Stimulated activated CD8-positive, alpha-beta memory T cell treated with anti-CD3 and anti-CD28 coated beads, Interleukin-15, amount 100 ng/mL, for 24 hours (primary cell): ENCODE measurements around the gene SUPT20HL1.
"Not testable (repeated sequence)": the region's sequence is repeated elsewhere in the genome, so short reads cannot be mapped to it uniquely, and the experiment has no call there.

ENCODE experiments used
- DNase-seq: peaks from one replicate; pipeline ENCODE4 v3.0.0-alpha.2; 2020; ENCODE audit warnings: low read depth

Gene SUPT20HL1

DNA sequence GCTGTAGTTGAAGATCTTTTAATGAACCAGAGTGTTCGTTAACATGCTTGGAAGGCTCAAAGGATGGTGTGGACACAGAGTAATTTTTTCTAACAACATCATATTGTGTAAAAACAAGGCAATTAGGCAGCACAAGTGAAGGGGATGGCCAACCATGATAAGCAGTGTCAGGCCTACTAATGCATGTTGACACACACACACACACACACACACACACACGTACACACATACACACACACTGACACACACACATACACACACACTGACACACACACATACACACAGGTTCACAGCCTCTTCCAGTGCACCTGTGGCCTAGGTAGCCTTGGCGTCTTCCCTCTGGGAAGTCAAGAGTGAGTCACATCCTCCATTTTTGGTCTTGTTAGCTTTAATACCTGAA lies at the start of gene SUPT20HL1:
TSS of gene SUPT20HL1 (plus strand) at position 368 of the 400 bp plus-strand sequence. CDS start 2,122 bp downstream, outside the sequence.
- DNase-seq, result no peak

DNA sequence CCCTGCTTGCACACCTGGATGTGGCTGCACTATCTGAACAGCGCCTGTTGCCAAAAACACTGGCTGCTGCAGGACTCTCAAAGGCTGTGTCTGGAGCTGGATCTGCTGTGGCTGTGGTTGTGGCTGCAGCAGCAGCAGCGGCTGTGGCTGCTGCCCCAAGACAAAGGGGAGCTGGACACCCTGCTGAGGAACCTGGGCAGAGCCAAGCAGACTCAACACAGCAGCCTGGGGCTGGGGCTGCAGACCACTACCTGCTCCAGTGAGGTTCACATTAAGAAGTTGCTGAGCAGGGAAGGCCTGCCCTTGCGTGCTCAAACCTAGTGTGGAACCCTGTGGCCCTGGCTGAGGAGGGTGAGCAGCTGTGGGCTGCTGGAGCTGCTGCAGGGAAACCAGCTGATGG lies 49.5 kb upstream of the SUPT20HL1 start:
- not testable (repeated sequence) for DNase-seq

DNA sequence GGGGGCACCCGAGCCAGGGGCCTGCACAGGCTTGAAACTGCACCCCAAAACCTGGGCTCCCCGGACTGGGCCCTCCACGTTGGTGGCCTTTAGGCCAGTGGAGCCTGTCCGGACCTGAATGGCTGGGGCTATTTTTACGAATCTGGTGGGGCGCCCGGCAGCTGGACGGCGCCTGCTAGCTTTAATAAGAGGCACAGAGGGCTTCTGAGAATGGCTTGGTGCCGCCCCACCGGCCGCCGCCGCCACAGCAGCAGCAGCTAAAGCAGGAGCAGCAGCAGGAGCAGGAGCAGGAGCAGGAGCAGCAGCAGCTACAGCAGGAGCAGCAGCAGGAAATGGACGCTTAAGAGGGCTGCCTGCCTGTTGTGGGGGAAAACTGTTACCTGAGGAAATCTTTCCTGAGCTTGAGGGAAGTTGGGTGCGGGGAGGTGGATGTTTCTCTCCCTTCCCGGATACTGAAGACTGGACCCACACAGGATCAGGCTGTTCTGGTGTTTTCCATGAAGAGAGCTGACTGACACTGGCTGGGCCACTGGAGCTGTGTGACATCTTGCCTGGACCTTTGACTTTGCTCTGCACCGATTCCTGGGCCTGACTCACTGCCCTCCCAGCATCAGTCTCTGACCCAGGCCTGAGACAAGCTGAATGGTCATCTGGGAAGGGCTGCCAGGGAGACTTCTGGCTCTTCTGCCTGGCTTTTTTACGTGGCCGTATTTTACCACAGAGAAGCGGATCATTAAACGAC lies 48.8 kb upstream of the SUPT20HL1 start:
- DNase-seq, result not testable (repeated sequence)

DNA sequence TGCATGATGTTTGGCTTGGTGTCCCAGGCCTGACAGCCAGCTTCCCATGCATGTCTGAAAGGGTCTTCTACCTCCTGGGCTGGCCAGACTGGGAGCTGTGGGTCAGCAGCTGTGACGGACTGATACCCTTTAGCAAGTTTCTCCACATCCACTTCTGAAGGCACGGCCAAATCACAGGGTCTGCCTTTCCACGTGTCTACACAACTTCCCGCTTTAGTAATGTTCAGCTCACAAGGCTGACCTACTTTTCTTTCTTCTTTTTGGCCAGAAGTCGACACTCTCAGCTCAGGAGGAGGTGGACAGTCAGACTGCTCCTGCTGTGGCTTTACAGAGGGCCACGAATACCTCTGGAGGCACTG lies 48.2 kb upstream of the SUPT20HL1 start:
- not testable (repeated sequence) for DNase-seq

DNA sequence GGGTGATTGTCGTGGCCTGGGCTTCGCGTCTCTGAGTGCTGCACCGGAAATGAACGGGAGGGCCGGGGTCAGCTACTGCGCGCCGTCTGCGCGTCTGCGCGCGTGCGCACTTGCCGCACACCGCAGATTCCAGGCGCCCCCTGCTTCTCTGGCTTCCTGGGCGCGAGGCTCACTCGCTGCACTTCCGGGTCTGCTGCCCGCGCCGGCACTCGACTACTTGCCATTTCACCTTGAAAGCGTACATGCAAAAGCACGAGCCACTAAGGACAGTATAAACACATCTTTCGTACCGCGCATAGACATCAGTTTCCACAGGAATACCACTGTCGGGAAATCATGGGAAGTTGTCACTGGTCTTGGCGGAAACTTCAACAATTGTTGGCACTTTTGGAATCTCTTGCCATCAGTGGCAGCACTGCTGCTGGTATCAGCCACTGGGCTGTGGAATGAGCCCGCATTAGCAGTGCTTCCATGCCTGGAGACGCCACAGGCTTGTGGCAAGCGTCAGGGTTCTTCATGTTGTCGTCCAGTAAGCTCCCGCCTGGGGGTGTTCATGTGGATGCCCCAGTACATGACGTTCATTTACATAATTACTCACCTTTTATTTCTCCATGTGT lies 46.3 kb upstream of the SUPT20HL1 start, which contains the start of gene SUPT20HL2:
TSS of gene SUPT20HL2 (minus strand) at position 51 of the 617 bp plus-strand sequence. CDS start 754 bp downstream, outside the sequence.
- DNase-seq, result no peak

DNA sequence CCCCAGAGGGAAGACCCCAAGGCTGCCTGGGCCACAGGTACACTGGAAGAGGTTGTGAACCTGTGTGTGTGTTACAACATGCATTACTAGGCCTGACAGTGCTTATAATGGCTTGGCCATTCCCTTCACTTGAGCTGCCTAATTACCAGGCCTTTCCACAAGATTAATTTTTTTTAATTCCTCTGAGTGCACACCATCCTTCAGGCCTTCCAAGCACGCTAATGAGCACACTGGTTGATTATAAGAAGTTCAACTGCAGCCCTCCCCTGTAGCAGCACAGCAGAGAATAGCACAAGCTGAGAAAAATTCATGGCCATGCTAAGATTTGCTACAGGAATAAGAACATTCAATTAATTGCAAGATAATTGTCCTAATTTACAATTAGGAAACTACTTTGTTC lies 44.3 kb upstream of the SUPT20HL1 start:
- no peak for DNase-seq

DNA sequence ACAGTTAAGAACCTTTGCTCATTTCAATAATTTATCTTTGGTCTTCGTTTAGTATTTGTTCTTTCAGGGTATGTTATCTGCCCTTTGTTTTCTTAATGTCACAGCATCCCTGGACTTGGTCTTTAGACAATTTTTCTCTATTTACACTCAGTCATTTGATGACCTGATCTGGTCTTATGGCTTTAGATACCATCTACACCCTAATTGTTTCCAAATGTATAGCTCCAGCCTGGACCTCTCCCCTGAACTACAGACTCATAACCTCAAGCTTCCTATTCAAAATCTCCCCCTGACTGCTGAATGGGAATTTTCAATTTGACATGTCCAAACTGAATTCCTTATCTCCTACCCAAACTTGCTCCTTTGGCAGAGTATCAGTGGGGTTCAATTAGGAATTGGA lies 42.9 kb upstream of the SUPT20HL1 start:
- DNase-seq, result no peak

DNA sequence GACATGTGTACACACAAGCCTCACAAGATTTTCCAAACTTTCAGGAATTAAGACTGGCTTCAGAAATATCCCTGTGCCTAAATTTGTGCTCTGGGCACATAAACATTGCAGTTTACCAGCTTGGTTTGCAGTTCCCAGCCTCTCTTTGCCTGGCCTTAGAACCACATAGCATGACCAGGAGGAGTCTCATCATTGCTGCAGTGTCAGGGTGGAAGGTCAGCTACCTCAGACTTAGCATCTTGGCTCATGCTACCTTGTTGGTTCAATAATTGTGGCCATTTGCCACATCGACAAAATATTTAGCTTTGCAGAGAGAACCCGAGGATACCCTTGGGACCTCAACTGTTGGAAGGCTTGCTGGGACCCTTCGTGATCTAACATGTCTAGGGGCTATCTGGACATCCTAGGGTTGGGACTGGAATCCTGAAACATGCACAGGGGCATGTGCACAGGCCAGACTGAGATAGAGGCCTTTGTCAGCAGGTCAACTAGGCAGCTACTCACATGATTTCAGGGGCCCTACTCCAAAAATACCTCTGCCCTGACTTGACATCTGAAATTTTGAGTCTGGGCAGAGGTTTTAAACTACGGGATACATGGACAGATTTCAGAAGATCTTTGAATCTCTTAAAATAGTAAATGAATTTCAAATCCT lies 38.6 kb upstream of the SUPT20HL1 start:
- DNase-seq, result no peak

DNA sequence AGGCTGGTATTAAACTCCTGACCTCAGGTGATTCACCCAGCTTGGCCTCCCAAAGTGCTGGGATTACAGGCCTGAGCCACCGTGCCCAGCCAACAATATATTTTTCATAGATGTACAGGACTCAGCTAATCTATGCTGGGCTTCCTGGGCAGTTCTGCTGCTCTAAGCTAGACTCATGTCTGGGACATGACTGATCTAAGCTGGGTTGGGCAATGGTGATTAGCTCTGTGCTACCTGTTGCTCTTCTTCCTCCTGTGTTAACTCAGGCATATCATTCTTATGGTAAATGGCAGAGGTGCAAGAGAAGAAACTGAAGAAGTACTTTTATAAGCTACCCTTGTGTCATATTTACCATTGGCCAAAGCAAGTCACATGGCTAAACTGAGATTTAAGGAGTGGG lies 35.2 kb upstream of the SUPT20HL1 start:
- DNase-seq, result no peak

DNA sequence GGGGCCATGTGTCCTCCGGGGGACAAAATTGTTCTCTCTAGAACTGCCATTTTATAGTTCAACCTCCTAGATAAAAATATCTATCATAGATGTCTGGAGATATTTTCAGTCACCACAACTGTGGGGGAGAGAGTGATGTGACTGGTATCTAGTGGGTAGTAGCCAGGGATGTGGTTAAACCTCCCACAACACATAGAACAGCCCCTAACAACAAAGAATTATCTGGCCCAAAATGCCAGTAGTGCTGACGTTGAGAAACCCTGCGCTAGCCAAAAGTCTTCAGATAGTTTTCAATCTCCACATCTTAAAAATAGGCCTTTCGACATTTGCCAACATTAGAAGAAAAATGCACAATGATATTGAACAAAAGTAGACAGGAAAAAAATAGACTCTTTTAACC lies 27.6 kb upstream of the SUPT20HL1 start:
- DNase-seq, result no peak

DNA sequence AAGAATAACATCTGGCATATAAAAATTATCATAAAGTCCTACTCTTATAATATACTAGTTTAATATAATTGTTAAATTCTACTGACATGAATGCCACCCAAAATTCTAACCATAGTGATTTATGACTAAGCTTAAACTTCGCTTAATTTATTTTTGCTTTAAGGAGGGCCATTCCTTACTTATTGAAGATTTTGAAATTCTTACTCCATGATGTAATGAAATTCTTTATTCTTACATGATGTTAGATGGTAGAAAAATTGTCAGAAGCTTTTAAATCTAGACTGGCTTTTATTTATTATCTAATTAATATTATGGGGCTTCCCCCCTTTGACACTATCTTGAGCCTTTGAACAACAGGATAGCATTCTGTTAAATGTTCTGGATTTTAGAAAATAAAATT lies 27.1 kb upstream of the SUPT20HL1 start:
- no peak for DNase-seq

DNA sequence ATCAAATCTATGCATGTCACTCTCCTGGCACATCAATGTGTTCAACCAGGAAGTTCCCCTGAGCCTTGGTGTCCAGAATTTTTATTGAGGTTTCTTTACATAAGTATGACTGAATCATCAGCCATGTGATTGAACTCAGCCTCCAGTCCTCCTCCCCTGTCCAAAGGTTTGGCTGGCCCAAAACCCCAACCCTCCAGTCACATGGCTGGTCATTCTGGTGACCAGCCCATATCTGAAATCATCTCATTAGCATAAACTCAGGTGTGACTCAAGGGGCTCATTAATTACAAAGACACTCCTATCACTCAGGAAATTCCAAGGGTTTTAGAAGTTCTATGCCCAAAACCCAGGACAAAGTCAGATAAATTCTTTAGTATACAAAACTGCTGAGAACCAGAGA lies 26.0 kb upstream of the SUPT20HL1 start:
- DNase-seq, result no peak

DNA sequence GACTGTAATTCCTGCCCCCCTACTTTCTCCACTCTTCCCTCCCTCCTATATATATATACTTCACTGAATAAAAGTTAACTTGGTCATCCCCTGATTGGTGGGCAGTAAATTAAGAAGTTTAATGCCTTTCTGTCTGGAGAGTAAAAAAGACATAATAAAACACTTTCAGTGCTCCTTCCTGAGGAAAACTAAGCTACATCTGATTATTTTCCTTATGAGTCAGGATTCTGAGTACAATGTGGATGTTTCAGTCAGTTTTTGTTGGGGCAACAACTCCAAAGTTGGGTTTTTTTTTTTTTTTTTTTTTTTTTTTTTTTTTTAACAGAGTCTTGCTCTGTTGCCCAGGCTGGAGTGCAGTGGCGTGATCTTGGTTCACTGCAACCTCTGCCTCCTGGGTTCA lies 24.6 kb upstream of the SUPT20HL1 start:
- no peak for DNase-seq

DNA sequence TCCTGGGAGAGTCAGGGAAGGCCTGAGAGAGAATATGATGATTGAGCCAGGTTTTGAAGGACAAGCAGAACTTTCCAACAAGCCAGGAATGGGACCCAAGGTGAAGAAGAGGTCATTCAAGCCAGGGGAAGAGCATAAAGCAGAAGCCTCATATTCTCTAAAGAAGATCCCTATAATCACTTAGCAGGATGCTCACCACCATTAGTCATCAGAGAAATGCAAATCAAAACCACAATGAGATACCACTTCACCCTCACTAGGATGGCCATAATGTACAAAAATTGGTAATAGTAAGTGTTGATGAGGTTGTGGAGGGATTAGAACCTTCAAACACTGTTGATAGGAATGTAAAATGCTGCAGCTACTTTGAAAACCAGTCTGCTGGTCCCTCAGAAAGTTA lies 20.5 kb upstream of the SUPT20HL1 start:
- DNase-seq, result no peak

DNA sequence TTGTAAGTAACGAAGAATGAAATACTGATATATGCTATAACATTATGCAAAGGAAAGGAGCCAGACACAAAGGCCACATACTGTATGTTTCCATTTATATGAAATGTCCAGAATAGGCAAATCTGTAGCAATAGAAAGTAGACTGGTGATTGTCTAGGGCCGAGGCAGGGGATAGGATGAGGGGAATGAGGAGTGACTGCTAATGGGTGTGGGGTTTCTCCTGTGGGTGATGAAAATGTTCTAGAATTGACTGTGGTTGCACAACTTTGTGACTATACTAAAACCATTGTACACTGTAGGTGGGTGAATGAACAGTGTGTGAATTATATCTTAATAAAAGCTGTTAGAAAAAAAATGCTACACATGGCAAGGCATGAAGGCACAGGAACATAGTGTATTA lies 19.9 kb upstream of the SUPT20HL1 start:
- DNase-seq, result no peak

DNA sequence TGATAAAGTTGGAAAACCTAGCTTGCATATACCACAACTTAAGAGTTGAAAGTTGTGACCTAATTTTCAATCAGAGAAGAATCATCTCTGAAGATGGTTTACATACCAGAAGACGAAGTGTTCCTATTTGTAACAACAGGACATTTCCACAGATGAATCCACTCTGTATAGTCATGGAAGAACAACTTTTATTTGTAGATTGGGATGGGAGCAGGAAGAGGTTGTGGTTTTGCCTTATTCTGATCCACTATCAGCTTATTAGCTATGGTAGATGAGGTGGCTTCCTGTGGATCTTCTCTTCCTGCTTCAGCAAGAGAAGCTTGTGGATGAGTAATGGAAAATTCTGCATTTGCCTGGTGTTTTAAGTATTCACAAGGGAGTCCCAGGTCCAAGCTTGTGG lies 18.6 kb upstream of the SUPT20HL1 start:
- no peak for DNase-seq

DNA sequence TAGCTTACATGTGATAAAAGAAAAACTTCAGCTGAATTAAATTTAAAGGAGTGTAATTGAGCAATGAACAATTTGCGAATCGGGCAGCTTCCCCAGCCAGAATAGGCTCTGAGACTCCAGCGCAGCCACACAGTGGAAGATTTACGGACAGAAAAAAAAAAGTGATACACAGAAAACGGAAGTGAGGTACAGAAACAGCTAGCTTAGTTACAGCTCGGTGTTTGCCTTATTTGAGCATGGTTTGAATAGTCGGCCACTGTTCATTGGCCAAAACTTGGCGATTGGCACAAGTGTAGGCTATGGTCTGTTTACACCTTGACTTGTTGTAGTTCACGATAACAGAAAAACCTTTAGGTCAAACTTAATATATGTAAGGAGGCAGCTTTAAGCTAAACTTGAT lies 16.7 kb upstream of the SUPT20HL1 start:
- no peak for DNase-seq

DNA sequence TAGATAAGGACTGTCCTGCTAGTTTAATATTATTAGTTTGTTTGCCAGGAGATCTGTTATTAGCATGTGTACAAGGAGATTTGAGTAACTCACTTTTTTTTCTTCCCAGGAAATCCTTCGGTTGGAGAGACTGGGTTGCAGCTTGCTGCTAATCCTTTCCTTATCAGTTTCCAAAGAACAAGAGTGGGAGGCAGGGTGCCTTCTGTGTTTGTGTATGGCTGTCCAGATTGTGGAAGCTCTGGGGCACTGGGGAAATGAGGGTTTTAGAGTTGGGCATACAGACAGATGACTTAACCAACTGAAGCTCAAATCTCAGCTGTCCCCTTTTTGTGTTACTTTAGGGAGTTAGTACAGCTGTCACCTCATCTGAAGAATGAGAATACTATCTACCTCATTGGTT lies 12.6 kb upstream of the SUPT20HL1 start:
- DNase-seq, result no peak

DNA sequence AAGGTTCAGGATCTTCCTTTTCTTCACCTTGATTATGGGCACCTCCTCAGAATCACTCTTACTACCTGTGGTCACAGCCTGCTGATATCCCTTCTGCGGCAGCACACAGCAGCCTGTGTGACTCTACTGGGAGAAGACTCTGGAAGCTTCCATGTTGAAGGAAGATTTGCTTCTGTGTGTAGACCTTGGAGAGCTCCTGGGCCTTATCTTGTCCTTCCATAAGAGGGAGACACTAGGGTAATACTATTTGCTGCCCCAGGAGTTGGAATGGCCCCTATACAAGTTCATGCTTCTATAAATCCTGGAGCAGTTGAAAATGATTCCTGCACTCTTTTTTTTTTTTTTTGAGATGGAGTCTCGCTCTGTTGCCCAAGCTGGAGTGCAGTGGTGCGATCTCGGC lies 10.2 kb upstream of the SUPT20HL1 start:
- DNase-seq, result no peak

DNA sequence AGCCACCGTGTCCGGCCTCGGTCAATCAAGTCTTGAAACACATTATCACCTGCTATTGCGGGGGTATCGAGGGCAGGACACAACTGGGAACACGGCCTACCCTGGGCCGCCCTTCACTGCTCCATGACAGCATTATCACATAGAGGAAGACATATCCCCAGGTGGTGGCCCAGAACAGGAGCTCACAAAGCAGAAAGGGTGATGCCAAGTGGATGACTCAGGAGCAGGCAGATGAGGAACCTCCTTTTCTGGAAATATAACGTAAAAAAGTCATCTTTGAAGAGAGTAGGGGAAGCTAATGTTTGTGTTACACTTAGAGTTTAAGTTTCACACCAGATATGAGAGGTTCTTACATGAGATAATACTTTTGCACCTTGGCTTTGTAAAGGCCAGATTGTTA lies 5.3 kb upstream of the SUPT20HL1 start:
- DNase-seq, result no peak

DNA sequence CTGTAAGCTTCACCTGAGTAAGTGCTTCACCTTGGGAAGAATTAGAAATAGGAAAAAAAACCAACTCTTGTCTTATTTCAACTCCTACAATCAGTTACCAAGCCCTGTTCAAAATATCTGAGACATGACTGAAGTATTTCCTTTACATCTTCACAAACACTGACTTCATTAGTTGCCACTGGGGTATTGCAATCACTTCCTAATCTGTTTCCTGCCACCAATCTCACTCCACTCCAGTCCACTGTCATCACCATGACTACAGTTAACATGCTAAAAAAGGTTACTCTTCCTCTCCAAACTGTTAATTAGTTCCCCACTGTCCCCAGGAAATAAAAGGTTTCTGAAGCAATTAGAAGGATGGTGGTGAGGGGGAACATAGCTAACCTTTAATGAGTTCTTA lies 3.3 kb upstream of the SUPT20HL1 start:
- DNase-seq, result no peak

DNA sequence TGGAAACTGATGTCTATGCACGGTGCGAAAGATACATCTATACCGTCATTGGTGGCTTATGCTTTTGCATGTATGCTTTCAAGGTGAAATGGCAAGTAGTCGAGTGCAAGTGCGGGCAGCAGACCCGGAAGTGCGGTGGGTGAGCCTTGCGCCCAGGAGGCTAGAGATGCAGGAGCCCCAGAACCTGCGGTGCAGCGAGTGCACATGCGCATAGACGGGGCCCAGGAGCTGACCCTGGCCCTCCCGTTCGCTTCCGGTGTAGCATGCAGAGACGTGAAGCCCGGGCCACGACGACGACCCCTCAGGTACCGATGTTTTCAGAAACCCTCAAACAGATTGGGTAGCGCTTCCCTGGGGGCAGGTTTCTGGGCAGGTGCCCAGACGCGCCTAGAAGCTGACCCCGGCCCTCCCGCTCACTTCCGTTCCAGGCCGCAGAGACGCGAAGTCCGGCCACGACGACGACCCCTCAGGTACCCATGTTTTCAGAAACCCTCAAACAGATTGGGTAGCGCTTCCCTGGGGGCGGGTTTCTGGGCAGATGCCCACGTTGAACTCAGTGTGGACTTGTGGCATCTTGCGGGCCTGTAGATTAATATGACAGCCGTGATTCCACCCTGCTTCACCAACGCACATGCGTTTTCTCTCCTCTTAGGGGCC lies 1.8 kb downstream of the SUPT20HL1 start:
- not testable (repeated sequence) for DNase-seq
